GDM1 (cell line): Measurements from ENCODE around the gene CENATAC.
"Not testable (repeated sequence)": the region's sequence is repeated elsewhere in the genome, so short reads cannot be mapped to it uniquely, and the experiment has no call there.

Experiments used
- DNase-seq: peaks from one replicate; lab custom pipeline; 2025; lab: John Stamatoyannopoulos, UW

Gene CENATAC

DNA sequence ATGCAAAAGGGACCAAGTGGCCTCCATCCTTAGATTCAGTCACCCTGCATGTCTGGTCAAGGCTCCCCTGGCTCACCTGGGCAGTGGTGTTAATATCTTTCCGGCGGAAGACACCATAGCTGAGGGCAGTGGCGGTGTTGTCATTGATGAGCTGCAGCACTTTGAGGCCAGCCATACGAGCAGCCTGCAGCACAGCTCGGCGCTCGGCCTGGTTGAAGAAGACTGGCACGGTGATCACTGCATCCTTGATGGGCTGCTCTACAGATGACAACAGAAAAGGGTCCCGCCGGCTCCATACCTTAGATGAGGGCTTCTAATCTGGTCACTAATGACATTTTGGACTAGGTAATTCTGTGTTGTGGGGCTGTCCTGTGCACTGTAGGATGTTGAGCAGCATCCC, 56.5 kb downstream of the CENATAC start:
- DNase-seq, result no peak

DNA sequence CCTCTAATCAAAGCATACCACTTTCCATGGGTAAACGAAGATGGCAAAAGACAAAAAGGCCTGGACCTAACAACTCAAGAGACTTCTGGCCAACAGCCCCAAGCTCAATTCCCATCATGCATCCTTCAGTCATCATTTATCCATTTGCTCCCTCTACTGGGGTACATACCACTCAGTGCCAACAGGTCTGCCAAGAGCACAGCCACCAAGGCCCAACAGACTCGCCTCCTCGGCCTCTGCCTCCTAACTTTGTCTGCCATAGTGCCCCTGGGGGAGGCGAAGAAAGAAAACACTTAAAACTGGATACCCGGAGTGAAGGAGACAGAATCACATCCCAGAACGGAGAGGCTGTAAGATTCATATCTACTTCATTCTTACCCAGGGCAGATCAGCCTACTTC, 58.0 kb downstream of the CENATAC start:
- DNase-seq, result peak; percentile 5

DNA sequence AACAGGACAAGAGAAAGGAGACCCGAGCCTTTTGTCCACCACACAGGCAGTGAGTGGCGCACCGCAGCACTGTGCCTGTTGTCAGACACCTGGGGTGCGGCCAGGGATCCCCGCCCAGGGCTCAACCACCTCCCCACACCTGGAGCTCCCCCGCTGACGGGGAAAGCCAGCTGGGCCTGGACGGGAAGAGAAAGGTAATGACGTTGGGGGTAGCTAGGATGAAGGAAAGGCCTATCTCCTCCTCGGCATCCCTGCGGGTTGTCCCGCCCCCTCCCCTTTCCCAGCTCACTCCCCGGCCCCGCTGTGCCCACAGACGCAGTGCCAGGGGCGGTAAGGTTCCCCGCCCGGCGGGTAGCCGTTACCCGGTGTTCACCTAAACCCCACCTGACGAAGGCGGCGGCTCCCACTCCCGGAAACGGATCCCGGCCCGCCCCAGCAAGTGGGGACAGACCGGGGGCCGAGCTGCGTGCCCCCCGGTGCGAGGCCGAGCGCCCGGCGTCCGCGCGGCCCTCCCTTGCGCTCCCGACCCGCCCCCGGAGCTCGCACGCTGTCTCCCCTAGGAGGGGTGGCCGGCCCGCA, 58.6 kb downstream of the CENATAC start:
- no peak for DNase-seq

DNA sequence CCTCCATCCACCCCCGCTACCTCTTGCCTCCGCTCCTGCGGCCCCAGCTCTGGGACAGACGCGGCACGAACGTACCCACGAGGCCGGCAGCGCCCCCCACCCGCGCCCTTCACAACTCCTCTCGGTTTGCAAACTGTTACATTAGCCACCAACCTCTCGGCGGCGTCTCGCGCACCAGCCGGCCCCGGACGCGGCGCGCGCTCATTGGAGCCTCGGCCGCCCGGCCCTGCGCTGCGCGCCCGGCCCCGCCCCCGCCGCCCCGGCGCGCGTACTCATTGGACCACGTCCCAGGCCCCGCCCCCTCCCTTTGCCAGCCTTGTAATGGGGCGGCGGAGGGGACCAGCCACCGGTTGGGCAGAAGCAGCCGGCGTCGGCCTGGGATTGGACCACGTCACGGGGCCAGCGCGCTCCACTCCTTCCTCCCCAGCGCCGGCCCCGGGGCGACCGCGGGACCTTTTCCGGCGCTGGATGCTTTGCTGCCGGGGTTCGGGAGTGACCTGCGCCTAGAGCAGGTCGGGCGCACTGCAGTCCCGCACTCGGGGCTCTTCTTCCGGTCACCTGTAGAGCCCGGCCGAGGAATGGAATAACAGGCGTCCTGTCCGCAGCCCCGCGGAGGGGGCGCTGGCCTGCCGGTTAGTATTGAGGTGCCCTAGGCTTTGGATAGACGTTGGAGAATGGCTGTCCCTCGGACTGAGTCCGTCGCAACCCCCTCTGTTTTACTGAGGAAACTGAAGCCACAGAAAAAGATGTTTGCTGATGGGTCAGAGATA, 59.2 kb downstream of the CENATAC start, which contains the start of gene HYOU1:
Gene HYOU1, minus strand, starts transcription at position 206 of the 770 bp plus-strand sequence. CDS start 1,045 bp downstream, outside the sequence.
- peak; percentile 95 for DNase-seq

DNA sequence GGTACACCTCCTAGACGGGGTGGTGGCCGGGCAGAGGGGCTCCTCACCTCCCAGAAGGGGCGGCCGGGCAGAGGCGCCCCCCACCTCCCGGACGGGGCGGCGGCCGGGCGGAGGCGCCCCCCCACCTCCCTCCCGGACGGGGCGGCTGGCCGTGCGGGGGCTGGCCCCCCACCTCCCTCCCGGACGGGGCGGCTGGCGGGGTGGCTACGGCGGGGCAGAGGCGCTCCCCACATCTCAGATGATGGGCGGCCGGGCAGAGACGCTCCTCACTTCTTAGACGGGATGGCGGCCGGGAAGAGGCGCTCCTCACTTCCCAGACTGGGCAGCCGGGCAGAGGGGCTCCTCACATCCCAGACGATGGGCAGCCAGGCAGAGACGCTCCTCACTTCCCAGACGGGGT, 61.2 kb downstream of the CENATAC start:
- DNase-seq, result not testable (repeated sequence)

DNA sequence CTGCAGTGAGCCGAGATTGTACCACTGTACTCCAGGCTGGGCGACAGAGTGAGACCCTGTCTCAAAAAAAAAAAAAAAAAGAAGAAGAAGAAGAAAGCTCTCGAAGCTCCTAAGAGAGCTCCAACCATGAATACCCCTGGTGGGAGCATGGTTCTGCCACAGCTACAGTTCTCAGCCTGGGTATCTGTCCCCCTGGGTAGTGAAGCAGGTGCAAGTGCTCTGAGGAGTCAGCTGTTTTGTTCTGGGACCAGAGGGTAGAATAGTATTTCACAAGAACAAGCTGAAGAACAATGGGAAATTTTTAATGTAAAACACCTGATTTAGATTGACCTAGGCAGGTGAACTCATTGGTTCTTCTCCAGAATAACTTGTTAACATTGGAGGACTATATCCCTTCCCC, 63.3 kb downstream of the CENATAC start:
- DNase-seq, result no peak

DNA sequence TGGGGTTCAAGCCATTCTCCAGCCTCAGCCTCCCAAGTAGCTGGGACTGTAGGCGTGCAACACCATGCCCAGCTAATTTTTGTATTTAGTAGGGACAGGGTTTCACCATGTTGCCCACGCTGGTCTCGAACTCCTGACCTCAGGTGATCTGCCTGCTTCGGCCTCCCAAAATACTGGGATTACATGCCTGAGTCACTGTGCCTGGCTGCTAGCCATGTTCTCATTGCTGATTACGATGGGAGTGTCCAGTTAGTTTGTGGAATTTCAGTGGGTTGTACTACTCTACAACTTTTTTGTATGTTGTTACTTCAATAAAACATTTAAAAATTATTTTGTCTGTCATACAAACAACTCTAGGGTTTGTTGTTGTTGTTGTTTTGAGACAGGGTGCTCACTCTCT, 64.8 kb downstream of the CENATAC start:
- DNase-seq, result no peak

DNA sequence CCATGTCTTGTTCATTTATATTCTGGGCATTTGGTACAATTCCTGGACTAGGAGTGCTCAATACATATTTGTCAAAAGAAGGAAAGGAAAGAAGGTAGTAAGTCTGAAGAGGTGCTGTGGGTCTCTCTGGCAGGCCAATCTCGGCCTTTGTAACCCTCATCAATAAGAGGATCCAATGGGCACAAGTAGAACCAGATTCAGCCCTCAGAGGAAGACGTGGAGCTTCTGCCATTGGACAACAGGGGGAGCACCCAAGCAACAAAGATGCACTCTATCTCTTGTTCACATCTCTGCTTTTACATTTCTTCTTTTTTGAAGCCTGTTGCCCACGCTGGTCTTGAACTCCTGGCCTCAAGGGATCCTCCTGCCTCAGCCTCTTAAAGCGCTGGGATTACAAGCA, 67.4 kb downstream of the CENATAC start:
- peak; percentile 6 for DNase-seq
